ENCODE results near the gene COL18A1.
"Not testable (repeated sequence)": the region's sequence is repeated elsewhere in the genome, so short reads cannot be mapped to it uniquely, and the experiment has no call there.

The COL18A1 gene

DNA sequence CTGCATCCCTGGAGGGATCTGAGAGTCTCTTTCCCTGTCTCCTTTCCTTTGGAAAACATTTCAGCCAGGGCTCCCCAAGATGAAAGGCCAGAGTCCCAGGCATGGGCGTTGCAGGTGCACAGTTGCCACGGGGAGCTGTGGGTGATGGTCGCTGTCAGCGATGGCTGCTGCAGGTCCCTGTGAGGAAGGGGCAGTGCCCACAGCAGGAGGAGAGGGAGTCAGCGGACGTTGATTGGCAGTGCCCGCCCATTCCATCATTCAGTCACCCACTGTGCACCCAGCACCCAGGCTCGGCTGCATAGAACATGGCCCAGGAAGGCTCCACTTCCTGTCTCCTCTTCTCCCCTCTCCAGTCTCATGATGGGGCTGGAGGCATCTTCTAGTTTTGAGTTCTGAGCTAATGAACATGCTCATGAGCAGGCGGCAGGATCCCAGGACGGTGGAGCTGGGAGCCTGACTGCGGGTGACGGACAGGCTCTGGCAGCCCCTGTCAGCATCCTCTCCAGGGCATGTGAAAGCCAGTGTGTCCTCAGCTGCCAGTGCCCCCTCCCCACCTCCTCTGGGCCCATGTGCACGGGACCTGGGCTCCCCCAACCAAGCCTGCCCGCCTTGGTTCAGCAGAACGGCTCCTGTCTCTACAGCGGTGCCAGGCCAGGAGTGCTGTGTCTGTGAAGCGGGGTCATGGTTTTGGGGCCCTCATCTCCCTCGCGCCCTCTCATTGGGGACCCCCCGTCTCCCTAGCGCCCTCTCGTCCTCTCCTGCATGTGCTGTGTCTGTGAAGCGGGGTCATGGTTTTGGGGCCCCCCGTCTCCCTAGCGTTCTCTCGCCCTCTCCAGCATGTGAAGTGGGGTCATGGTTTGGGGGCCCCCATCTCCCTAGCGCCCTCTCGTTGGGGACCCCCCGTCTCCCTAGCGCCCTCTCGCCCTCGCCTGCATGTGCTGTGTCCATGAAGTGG, 24.5 kb downstream of the COL18A1 start:
- DNase-seq: no peak

DNA sequence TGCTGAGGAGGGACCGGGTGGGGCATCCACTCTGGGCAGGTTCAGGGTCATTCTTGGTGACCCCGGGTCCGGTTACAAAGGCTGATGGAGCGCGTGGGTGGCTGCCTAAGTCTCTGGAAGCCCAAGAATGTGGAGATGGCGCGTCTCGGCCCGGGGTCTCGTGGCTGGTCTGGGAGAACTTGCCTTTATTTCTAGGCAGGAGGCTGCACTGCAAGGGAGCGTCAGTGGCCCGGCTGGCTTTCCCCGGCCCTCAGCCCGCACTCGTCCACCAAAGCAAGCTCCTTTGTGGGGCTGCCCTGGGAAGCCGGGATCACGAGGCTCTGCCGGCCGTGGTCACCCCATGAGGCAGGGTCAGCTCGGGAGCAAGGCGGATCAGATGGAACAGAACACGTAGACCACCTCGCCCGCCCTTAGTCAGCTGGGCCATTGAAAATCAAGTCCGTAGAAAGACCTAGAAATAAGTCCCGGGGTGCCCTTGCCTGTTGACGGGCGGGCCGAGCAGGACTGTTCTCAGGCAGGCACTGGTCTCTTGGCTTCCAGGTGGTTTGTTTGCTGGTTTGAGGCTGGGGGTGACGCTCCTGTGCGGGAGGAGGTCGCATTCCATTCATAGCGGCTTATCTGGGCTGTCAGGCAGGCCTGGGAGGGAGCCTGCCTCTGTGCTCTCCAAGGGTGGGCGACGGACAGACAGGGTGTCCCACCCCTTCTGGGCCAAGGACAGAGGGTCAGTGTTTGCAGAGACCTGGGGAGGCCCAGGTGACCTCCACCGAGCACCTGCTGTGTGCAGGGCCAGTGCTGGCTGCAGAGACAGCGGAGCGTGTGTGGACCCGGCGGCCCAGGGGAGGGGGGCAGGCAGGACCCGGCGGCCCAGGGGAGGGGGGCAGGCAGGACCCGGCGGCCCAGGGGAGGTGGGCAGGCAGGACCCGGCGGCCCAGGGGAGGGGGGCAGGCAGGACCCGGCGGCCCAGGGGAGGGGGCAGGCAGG, 25.8 kb downstream of the COL18A1 start:
- no peak for DNase-seq

DNA sequence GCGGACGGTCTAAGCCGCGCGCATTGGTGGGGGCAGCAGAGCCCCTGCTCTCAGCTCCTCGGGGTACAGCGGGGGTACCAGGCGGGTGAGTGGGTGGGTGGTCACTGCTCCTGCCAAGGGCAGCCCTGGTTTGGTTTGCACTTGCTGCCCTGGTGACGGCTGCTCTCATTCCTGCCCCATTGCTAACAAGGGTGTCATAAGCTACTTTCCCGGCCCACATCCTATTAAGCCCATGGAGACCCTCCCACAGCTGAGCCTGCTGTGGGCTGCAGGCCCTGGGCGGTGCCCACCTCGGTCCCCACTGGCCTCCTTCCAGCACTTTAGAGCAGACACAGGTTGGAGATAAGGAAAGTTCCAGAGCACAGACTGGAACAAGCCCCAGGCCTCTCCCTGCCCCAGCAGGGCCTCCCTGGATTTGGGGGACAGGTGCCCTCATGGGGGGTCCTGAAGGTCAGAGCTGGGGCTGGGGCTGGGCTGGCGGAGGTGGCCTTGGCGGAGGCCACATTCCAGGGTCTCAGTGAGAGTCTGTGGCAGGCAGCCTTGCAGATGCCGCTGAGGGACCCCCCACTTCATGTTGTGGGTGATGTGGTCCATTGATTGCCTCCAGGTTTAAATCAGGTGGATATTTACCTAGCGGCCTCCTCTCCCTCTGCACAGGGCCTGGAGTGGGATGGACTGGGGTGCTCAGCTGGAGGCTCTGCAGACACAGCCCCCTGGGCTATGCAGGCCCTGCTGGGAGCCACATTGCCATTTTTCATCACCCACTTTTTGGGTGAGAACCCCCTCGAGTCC, 27.0 kb downstream of the COL18A1 start:
- no peak for DNase-seq

DNA sequence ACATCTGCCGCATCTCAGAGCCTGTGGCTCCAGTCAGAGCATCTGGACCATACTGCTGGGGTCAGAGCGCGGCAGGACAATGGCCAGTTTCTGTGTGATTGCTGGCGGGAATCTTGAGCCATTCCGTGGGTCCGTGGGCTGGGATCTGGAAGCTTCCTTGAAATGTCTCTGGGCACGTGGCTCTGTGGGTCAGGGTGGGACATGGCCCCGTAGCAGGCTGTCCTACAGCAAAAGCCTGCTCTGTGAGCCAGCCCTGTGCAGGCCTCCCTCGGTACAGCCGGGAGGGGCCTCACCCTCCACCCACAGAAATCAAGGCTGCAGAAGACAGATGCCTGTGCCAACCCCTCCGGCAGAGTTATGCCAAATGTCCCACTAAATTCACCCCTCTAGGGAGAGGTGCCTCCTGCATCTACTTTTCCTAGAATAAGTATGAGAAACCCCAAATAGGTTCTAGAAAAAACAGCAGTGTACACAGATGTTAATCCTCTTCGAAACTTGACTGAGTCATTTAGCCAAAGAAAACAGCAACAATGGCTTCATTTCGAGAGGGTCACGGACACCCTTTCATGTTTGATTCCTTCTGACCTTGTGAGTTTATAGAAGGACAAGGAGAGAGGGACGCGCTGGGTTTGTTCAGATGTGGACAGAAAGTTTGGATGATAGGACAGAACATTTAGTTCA, 27.8 kb downstream of the COL18A1 start:
- DNase-seq: no peak

DNA sequence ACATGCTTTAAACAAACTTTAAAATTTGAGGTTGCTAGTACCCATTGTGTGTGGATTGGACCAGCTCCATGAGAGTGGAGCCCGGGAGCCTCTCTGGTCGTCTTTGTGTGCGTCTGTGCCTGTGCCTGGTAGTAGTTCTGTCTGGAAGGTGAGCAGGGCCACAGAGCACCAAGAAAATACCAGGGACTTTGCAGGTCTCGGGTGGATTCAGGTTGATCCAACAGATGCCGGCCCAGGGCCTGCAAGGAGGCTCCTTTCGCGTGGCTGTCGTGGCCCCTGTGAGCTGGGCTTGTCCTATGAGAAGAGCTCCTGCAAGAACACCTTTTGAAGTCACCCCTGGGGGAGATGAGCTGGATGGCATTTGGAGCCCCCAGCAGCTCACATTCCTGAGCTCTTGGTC, 28.3 kb downstream of the COL18A1 start:
- no peak for DNase-seq

DNA sequence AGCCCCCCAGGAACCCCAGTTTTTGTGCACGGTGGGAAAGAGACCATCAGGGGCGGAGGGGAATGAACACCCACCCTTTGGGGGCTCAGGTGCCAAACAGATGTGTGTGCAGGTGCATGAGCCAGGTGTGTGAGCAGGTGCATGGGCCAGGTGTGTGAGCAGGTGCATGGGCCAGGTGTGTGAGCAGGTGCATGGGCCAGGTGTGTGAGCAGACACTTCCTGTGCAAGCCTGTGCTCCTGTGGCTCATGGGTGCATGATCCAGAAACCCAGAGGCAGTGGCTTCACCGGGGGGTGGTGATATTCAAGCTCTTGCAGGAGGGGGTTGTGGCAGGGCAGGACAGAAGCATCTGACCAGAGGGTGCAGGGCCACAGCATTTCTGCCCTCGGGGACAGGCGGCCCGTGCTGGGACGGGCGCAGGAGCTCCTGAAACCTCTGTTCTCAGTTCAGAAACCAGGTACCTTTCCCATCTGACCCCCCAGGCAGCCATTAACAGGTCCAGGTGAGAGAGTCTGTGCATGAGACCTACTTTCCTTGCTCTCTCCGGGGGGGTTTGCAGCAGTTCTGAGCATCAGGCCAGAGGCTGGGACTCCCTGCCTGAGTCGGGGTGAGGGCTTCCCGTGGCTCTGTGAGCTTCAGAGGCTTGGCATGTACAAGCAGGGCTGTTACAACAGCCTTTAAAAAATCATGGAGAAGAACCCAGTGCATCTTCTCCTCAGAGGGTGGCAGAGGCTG, 29.1 kb downstream of the COL18A1 start:
- DNase-seq: no peak

DNA sequence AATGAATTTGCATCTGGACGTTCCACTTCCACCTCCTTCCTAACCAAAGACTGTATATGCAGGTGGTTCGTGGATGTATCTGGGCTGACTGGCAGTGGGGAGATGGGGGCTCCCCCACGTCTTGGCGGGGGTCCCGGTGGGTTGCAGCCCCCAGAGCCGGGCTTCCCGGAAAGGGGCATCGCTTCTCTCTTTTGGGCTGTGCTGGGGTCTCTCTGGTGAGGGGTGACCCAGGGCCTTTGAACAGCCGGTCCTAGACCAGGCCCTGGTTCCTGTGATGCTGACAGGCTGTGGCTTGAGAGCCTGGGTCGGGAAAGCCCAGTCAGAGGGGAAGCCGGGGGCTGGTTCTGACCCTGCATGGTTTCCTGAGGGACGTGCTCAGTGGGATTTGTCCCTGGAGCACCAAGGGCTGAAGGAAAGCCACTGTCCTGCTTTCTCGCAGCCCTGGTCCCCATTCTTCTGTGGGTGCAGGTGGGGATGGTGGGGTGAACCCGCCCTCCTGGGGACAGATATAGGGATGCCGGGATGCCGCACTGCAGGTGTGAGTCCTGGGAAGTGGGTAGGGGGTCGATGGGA, 29.8 kb downstream of the COL18A1 start:
- DNase-seq: no peak

DNA sequence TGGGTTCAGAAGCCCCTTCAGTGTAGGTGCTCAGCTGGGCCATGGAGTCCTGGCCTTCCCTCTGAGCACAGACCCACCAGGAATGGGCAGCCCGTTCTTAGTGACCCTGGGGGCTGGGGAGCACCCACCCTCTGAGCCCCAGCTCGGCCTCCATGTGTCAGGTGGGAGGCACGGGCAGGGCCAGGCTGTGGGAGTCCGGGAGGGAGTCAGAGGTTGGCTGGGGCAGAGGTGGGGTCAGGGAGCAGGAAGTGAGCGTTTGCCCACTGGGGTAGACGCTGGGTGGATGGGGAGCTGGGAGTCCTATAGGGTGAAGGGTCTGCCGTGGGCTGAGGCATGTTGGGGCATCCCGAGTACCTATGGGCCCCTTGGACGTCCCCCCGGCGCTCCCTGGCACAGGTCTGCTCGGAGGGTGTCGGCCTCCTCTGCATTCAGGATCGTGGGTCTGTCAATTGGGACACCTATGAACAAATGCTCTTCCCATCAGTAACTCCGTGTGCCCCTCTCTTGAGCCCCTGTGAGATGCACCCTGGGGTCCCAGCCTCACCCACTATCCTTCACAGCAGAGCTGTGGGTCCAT, 30.5 kb downstream of the COL18A1 start:
- no peak for DNase-seq

DNA sequence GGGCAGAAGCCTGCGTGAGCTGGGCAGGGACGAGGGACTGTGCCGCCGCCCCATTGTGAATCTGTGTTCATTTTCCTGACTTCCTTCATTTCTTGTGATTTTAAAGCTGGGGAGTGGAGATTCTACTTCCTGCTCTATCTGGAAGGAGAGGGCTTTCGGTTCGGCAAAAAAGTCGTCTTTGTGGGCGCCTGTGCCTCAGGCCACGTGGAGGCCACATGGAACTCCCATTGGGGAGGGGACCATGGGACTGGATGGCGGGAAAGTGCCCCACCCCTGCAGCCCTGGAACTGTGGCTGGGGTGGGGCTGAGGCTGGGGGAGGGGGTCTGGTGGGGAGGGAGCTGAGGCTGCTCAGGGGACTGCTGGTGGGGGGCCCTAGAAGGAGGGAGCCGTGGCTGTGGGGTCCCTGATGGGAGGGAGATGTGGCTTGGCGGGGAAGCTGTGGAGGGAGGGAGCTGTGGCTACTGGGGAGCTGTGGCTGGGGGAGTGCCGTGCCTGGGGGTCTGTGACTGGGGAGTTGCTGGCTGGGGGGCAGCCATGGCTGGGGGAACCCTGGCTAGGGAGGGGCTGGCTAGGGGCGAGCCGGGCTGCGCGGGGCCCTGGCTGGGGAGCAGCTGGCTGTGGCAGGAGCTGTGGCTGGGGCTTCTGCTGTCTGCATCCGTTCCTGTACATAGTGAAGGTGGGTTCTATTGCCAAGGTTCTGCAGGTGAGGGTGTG, 31.5 kb downstream of the COL18A1 start:
- no peak for DNase-seq

DNA sequence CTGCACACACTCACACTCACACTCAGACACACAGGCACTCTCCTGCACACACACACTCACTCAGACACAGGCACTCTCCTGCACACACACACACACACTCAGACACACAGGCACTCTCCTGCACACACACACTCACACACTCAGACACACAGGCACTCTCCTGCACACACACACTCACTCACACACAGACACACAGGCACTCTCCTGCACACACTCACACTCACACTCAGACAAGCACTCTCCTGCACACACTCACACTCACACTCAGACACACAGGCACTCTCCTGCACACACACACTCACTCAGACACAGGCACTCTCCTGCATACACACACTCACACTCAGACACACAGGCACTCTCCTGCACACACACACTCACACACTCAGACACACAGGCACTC, 32.9 kb downstream of the COL18A1 start:
- not testable (repeated sequence) for DNase-seq

DNA sequence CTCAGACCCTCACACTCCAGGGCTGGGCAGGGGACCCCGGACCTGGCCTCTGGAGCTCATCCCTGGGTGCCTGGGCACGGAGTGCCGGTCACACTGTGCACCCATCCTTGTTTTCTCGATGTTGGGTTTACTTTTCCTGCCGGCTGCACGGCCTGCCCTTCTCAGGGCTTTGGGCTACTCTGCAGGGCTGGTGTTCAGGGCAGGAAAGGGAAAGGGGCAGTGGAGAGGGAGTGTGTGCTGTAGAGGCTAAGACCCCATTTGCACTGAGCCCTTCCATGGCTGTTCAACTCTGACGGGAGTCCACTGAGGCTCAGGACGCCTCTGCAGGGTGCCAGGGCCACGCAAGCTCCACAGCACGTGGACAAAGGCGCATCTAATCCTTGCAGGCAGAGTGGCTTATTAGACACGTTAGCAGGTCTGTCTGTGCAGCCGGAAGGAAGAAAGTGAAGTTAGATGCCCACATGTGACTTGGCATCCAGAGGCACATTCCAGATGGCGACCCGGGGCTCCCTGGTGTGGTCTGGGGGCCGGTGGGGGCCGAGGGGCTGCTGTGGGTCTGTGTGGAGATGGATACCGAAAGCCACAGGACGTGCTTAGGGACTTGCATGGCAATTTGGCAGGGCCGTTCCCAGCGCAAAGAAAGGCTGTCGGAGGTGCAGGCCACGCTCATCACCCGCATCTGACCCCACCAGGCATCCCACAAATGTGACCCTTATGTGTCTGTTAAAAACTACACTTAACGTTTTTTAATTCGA, 33.6 kb downstream of the COL18A1 start:
- DNase-seq: no peak

DNA sequence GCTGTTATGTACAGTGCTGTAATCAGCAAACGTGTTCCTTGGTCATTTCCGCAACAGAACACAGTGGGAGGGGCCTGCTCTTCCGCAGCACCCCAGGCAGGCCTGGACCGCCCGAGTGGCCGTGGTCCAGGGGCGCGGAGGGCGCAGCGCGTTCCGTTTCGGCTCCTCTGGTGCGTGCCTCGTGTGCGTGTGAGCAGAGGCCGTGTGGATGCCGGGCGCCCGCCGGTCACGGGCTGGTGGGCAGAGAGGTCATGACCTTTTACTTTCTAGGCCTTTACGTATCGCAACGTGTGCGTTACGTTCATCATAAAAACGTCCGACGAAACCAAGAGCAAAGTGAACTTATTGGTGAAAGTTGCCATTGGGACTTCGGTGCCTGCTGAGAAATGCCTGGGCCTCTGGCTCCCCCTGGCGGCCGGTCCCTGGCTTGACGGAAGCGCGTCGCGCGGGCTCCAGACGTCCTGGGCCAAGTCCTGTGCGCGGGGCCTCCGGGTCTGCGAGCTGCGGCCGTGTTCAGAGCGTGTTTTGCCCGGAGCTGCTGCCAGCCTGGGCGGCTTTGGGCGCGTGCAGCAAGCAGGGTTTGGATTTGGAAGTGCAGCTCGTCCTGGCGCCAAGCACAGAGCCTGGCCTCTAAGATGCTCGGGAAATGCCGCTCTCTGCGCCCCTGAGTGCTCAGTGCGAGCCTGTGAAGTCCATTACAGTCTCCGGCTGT, 34.4 kb downstream of the COL18A1 start:
- DNase-seq: peak; percentile 84

DNA sequence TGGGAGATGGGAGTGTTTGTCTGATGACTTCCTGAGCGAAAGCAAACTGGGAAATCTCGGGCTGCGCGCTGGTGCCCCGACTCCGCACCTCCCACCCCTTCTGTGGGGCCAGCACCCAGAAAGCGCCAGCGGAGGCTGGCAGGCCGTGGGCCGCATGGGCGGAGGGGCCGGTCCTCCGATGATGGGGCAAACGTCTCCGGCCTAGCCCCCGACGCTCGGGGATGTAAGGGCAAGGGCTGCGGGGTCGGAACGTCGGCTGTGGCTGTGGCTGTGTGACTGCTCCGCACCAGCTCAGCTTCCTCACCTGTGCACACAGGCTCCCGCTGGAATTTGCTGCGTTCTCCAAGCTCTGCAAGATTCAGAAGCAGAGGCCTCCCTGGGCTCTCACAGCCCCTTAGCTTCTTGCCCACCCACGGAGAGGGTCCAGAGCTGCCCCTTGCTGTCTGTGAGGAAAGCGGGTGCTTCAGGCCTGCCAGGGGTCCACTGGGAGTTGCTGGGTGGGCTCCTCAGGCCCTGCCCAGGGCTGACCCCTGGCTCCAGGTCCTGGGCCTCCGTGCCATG, 35.0 kb downstream of the COL18A1 start:
- no peak for DNase-seq

DNA sequence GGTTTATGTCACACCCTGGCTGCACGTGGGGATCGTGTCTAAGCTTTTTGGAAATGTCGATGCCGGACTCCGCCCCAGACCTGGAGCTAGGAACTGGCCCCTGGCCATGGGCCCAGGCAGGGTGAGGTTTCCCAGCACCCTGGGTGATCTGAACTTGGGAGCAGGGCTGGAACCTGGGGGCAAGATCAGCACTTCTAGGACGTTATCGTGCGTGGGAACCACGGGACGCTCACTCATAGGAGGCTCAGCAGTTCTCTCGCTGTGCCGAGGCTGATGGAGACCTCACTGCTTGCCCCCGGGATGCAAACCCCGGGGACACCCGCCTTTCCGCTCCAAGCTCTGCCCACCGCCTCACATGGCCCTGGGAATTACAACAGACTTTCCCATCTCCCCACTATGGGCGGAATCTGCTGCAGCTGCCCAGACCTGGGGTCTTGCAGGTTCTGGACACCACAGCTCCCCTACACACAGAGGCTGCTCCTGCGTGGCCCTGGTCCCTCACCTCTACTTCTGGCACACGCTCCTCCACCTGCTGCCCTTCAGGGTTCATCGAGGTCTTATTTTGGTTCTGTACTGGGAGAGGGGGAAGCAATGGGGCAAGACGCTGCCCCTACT, 35.9 kb downstream of the COL18A1 start:
- DNase-seq: no peak

DNA sequence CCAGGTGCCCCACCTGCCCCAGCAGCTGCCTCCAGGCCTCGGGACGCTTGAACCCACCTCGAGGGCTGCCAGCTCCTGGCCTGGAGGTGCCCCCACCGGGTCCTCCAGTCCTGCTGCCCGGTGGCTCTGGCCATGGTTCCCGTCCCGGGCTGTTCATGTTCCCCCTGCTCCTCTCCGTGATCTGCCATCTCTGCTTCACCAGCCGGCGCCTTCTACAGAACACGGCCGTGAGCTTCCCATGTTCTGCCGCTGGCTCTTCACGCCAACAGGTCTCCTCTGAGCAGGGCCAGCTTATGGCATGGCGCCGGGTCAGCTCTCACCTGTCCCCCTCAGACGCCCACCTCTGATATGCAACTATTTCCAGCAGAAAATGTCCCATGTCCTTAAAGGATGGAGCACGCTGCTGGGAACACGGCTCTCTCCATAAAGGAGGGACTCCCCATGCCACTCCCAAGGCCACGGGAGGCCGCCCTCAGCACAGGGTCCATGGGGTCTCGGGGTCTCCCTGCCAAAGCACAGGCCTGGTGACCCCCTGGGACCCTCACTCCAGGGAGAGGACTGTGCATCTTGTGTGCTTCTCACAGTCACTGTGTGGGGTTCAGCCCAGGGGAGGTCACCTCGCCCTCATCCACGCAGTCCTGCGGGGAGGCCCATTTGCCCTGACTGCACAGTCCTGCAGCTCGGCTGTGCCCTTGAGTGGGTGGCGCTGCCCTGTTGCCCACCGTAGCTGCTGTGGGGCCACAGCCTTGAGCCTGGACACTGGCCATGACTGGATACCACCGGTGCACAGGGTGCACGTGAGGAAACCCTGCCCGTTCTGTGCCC, 36.7 kb downstream of the COL18A1 start:
- no peak for DNase-seq

DNA sequence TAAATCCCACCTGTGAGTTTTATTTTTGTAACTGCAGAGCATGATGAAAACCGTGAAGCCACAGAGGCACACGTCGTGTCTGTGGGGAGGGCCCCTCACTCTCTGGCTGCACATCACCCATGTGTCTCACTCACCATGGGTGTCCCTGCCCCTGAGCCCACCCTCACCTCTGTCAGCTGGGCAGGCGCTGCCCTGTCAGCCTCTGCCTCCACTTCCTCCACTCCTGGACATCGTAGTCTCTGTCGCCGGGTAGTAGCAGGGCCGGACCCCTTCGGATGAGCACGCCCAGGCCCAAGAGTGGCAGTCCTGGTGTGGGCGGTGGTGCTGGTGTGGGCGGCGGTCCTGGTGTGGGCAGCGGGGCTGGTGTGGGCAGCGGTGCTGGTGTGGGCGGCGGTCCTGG, 37.3 kb downstream of the COL18A1 start:
- DNase-seq: no peak
